Endodermal cell (in vitro differentiated cells): Measurements from ENCODE around the gene ABTB2. TPM values are rescaled to one million over a fixed set of nuclear protein-coding genes. Genes with fewer than 3 reads are reported as not detected.

Experiments used
- DNase-seq: peaks from one replicate; pipeline ENCODE4 v3.0.0-alpha.2; 2017
- H3K27ac ChIP-seq: 2 replicates; pipeline ENCODE4 v1.5.1; 2013; ENCODE audit warnings: mild to moderate bottlenecking, low read depth, low read length, moderate library complexity
- H3K27me3 ChIP-seq: 2 replicates; pipeline ENCODE4 v1.6.1; 2013; ENCODE audit warnings: mild to moderate bottlenecking, low read length, moderate library complexity; ENCODE audit not compliant: insufficient read depth, control insufficient read depth, poor library complexity, severe bottlenecking
- H3K36me3 ChIP-seq: 2 replicates; pipeline ENCODE4 v1.7.0; 2013; ENCODE audit warnings: mild to moderate bottlenecking, low read length, moderate library complexity; ENCODE audit not compliant: control insufficient read depth, insufficient read depth
- H3K4me1 ChIP-seq: one replicate; pipeline ENCODE4 v1.7.0; 2013; ENCODE audit warnings: low read length; ENCODE audit not compliant: control insufficient read depth, insufficient read depth
- H3K4me3 ChIP-seq: 2 replicates; pipeline ENCODE4 v1.5.1; 2013; ENCODE audit warnings: mild to moderate bottlenecking, low read length, moderate library complexity
- H3K9ac ChIP-seq: 2 replicates; pipeline ENCODE4 v1.6.1; 2013; ENCODE audit warnings: mild to moderate bottlenecking, low read length, moderate library complexity; ENCODE audit not compliant: poor library complexity, severe bottlenecking; ENCODE audit errors: extremely low read depth
- H3K9me3 ChIP-seq: 2 replicates; pipeline ENCODE4 v1.6.1; 2013; ENCODE audit warnings: mild to moderate bottlenecking, low read length, moderate library complexity; ENCODE audit not compliant: control insufficient read depth
- H3K27ac Mint-ChIP-seq: 2 replicates; pipeline ENCODE4 v1.8.0; 2020; ENCODE audit warnings: mixed read lengths
- H3K27me3 Mint-ChIP-seq: 2 replicates; pipeline ENCODE4 v1.8.0; 2021; ENCODE audit warnings: mild to moderate bottlenecking, mixed read lengths; ENCODE audit not compliant: insufficient read depth
- H3K36me3 Mint-ChIP-seq: 2 replicates; pipeline ENCODE4 v1.8.0; 2020; ENCODE audit warnings: low read depth, mixed read lengths
- H3K4me1 Mint-ChIP-seq: 2 replicates; pipeline ENCODE4 v1.8.0; 2020; ENCODE audit warnings: mixed read lengths
- H3K4me3 Mint-ChIP-seq: 2 replicates; pipeline ENCODE4 v1.8.0; 2020; ENCODE audit warnings: mild to moderate bottlenecking, moderate library complexity, mixed read lengths
- H3K9me3 Mint-ChIP-seq: 2 replicates; pipeline ENCODE4 v1.8.0; 2020; ENCODE audit warnings: mild to moderate bottlenecking, mixed read lengths
- CTCF ChIP-seq: fragments of 200-600 bp; sonication (generic); conservative IDR thresholded peaks from 2 replicates; pipeline ENCODE4 v1.5.0; 2021; ENCODE audit warnings: antibody characterized with exemption, mild to moderate bottlenecking
- WGBS, 2 experiments: methylation state at CpG; one replicate each; pipeline versions ENCODE4 v1.1.5 to v1.1.7; 2013; ENCODE audit warnings: missing lambda C conversion rate in 2 of 2, mixed read lengths in 1 of 2; ENCODE audit not compliant: insufficient coverage in 1 of 2, insufficient read length in 1 of 2; 5-methylcytosine and 5-hydroxymethylcytosine counted together
- total RNA-seq, 2 donors: library from RNA; stranded (reverse); fragmentation: NEBNext Ultra II Directional in 1 of 2; extraction: Animal tissue kit (Norgen Biotek cat#: 25700) in 1 of 2; gene quantifications; 2 replicates in 1 of 2; 3 replicates in 1 of 2; pipeline ENCODE4 v1.2.1, GENCODE V29; 2021

ABTB2 gene
- total RNA-seq, 2 donors from 2014 or later, result 2.9 to 5.2 TPM

GRCh38 chr11:34344768-34345539 lies 12.9 kb downstream of the ABTB2 start:
- Mint-ChIP-seq H3K4me3 (no peak overlapping the region), H3K27me3 (peaks cover 14% of the 10 kb centered on the region), H3K4me1 (peaks cover 39% of the 10 kb centered on the region), H3K27ac (no peak overlapping the region), H3K36me3 (no peaks in the 10 kb centered on the region), H3K9me3 (no peaks in the 10 kb centered on the region)
- 96 to 100% methylated on average over 3 to 8 of the region's 8 CpGs for WGBS, 2 experiments
- Histone ChIP-seq H3K9ac (no peak overlapping the region), H3K9me3 (no peaks in the 10 kb centered on the region), H3K4me3 (no peak overlapping the region), H3K27me3 (no peaks in the 10 kb centered on the region), H3K4me1 (peaks cover 20% of the 10 kb centered on the region), H3K27ac (no peak overlapping the region), H3K36me3 (no peaks in the 10 kb centered on the region)
- TF ChIP-seq CTCF, result no peak
- DNase-seq, result no peak

- no peak overlapping the region for H3K4me3 Mint-ChIP-seq
- Histone ChIP-seq H3K9ac (no peak overlapping the region), H3K9me3 (no peaks in the 10 kb centered on the region), H3K36me3 (no peaks in the 10 kb centered on the region), H3K27ac (no peak overlapping the region), H3K4me1 (peaks cover 20% of the 10 kb centered on the region), H3K27me3 (no peaks in the 10 kb centered on the region), H3K4me3 (no peak overlapping the region)
- H3K4me1 Mint-ChIP-seq, result peaks cover 44% of the 10 kb centered on the region
- H3K36me3 Mint-ChIP-seq, result no peaks in the 10 kb centered on the region
- peaks cover 14% of the 10 kb centered on the region for H3K27me3 Mint-ChIP-seq
- TF ChIP-seq CTCF, result no peak
- WGBS, 2 experiments, result 89 to 93% methylated on average over 6 of the region's 6 CpGs
- H3K27ac Mint-ChIP-seq, result no peak overlapping the region
- no peak for DNase-seq
- no peaks in the 10 kb centered on the region for H3K9me3 Mint-ChIP-seq
Observed at GRCh38 chr11:34344410-34344767, 13.4 kb downstream of the ABTB2 start.

- Histone ChIP-seq H3K27me3 (no peaks in the 10 kb centered on the region), H3K4me3 (no peak overlapping the region), H3K9me3 (no peaks in the 10 kb centered on the region), H3K4me1 (peaks cover 20% of the 10 kb centered on the region), H3K9ac (no peak overlapping the region), H3K27ac (no peak overlapping the region), H3K36me3 (no peaks in the 10 kb centered on the region)
- WGBS, 2 experiments, result 92 to 96% methylated on average over 4 to 6 of the region's 6 CpGs
- Mint-ChIP-seq H3K4me3 (no peak overlapping the region), H3K36me3 (no peaks in the 10 kb centered on the region), H3K27ac (no peak overlapping the region), H3K9me3 (no peaks in the 10 kb centered on the region), H3K4me1 (peaks cover 51% of the 10 kb centered on the region), H3K27me3 (peaks cover 11% of the 10 kb centered on the region)
- DNase-seq, result no peak
- TF ChIP-seq CTCF, result no peak
Observed at GRCh38 chr11:34343686-34344085, 14.1 kb downstream of the ABTB2 start.
